Medulla oblongata (tissue), 1 donor: ENCODE measurements around the gene IPO13.

Source experiments
- DNase-seq: peaks from one replicate; pipeline ENCODE4 v3.0.0-alpha.2; 2015; ENCODE audit errors: extremely low spot score

IPO13 gene

GRCh38 chr1:43973981-43974442 lies 27.3 kb downstream of the IPO13 start:
- DNase-seq: no peak

DNA sequence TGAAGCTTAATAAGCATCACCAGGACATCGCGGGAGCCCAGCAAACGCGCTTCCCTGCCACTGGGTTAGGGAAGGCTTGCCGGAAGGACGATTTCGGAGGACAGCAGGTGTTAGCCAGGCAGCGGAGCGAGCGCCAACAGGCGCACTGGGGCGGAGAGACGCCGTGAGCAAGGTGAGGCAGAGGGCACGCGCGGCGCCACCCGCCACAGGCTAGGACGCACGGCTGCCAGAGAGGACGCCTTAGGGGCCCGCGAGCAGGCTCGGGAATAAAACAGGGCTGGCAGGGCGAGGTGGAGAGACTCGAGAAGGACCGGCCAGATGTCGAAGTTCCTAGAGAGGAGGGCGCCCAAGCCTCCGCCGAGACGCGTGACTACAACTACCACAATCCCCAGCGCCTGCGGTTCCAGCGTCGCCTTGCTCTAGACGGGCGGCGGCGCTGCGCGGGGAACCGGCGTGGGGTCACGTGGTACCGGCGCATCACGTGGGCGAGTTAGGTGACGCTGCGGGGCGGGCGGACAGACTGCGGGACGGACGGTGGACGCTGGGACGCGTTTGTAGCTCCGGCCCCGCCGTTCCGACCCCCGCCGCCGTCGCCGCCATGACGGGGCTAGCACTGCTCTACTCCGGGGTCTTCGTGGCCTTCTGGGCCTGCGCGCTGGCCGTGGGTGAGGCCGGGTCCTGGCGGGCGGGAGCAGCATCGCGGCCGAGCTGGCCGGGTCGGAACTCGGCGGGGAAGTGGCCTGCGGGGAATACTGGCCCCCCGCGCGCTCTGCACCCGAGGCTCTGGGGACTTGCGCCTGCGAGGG lies 27.9 kb downstream of the IPO13 start, which contains the start of gene ATP6V0B:
Gene ATP6V0B (plus strand): TSS at position 518 of the 806 bp plus-strand sequence. CDS start 81 bp downstream, at position 599.
- peak; percentile 97 for DNase-seq

DNA sequence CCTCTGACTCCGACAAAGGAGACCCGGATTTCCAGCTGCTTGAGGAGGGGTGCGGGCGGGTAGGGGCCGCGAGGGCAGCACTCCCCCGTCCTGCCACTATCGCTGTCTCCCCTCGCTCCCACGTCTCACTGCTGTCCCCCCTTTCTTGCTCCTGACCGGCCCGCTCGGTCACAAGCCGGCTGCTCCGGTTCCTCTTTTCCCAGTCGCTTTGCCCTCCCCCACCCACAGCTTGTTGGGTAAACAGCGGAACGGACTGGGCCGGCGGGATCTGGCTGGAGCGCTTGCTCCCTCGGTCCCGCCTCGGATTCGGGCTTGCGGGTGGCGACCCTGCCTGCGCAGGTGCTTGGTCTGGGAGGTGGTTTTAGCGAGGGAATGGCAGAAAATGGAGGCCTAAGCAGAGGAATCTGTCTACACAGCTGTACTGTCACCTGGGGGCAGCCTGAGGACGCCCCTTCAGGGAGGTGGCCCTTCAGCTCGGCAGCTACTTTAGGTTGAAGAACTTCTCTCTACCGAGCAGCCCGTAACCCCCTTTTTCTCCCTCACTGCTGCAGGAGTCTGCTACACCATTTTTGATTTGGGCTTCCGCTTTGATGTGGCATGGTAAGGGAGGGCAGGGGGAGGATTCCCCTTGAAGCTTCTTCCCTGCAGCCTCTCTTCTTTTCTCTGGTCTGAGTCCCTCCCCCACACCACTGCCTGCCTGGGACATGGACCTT lies 28.7 kb downstream of the IPO13 start:
- DNase-seq: peak; percentile 71

DNA sequence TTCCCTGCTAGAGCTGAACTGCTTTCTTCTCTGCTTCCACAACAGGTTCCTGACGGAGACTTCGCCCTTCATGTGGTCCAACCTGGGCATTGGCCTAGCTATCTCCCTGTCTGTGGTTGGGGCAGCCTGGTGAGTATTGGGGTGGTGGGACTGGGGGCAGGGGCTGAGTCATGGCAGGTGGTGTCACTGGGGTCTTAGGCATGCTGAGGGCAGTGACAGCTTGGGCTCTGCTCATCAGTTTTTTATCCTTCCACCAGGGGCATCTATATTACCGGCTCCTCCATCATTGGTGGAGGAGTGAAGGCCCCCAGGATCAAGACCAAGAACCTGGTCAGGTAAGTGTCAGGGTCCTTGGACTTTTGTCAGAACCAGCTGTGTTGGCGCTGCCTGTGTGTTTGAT lies 29.3 kb downstream of the IPO13 start:
- no peak for DNase-seq

- DNase-seq: no peak
Observed at GRCh38 chr1:43976890-43977289, 30.1 kb downstream of the IPO13 start.

DNA sequence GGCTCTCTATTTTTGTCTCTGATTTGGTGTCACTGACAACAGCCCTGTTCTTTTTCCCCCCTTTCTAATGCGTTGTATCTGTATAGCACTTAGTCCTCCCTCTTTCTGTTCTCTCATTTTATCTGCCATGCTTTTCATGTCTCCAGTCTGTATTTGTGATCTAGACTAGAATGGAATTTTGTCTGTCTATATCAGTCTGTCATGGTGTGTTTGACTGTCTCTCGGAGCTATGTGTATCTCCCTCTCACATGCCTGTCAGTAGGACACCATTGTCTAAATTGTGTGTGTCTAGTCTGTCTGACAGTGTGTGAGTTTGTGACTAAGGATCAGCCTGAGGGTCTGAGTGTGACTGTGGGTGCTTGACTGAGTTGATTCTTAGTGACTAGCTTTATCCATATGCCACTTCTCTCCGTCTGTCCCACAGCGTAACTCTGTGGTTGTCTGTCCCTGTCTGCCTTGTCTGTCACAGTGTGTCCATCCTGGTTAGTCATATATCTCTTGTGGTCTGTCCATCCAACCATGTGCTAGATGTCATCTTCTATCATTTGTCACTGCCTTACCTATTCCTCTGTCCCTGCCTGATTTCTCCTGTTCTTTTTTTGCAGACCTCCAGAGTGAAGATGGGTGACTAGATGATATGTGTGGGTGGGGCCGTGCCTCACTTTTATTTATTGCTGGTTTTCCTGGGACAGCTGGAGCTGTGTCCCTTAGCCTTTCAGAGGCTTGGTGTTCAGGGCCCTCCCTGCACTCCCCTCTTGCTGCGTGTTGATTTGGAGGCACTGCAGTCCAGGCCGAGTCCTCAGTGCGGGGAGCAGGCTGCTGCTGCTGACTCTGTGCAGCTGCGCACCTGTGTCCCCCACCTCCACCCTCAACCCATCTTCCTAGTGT lies 30.9 kb downstream of the IPO13 start:
- no peak for DNase-seq

- no peak for DNase-seq
Observed at GRCh38 chr1:43978264-43978550, 31.5 kb downstream of the IPO13 start.

DNA sequence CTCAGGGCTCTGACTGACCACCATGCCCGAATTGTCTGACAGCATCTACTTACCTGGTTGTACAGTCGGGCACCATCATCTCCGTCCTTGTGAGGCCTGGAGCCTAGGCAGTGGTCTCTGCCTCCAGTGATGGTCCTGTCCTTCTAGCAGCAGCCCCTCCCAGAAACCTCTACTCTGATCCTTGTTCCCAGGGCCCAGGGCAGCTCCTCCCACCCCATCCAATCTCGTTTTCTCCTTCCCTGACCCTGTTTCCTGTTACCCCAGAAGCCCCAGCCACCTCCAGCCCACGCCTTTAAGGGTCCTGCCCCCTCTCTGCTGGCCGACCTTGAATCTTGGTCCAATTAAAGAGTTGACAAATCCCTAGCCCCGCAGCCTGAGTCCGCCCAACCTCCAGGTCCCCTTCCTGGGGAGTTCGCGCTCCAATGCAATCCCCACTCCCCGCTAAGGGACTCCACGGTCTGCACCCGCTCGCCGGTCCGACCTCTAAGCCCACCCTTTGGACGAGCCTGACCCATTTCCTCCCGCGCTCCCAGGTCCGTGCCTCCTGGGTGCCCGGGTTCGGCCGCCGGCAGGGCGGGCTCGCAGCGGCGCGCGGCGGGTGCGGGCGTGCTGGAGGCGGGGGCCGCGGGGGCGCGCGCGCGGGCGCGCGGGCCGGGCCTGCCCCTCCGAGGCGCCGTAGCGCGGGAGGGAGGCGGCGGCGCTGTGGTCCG lies 32.0 kb downstream of the IPO13 start, which contains the start of gene B4GALT2:
Gene B4GALT2 (plus strand): TSS at position 660 of the 710 bp plus-strand sequence. CDS start 1,951 bp downstream, outside the sequence.
- DNase-seq: peak; percentile 42

DNA sequence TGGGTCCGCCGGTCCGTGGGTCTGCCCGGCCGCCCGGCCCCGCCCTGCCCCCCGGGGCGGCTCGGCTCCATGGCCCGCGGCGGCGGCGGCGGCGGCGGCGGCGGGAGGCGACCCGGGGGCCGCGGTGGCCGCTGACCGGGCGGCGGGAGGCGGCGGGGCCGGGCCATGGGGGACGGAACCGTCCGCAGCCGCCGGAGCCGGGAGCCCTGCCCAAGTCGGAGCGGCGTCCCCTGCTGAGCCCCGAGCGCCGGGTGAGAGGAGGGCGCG lies 32.4 kb downstream of the IPO13 start:
- no peak for DNase-seq

DNA sequence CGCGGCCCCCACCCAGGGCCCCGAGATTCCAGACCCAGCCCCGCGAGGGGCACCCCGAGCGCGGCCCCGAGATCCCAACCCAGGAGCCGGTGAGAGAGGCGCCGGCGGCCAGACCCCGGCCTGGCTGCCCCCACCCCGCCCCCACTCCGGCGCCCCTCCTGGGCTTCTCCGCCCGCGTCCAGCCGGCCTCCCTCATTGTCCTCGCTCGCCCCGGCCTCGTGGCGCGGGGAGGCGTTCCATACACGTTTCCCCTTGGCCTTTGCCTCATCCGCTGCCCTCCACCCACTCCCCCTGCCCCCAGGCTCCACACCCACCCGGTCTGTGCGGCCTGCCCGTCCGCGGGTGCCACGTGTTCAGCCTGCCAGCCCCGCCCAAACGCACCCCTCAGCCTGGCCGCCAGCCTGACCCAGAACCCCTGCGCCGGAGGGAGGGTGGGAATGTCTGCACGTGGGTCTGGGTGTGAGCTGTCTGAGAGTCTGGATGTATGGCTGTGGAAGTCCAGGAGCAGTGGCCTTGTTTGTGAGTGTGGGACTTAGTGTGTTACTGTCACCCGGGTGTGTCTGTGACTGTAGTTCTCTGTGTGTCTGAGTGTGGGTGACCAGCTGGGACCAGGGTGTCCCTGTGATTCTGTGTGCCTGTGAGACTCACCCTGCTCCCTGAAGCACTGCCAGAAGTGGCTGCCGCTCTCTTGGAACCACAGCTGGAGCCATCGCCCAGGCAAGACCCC lies 32.9 kb downstream of the IPO13 start:
- DNase-seq: peak; percentile 52

DNA sequence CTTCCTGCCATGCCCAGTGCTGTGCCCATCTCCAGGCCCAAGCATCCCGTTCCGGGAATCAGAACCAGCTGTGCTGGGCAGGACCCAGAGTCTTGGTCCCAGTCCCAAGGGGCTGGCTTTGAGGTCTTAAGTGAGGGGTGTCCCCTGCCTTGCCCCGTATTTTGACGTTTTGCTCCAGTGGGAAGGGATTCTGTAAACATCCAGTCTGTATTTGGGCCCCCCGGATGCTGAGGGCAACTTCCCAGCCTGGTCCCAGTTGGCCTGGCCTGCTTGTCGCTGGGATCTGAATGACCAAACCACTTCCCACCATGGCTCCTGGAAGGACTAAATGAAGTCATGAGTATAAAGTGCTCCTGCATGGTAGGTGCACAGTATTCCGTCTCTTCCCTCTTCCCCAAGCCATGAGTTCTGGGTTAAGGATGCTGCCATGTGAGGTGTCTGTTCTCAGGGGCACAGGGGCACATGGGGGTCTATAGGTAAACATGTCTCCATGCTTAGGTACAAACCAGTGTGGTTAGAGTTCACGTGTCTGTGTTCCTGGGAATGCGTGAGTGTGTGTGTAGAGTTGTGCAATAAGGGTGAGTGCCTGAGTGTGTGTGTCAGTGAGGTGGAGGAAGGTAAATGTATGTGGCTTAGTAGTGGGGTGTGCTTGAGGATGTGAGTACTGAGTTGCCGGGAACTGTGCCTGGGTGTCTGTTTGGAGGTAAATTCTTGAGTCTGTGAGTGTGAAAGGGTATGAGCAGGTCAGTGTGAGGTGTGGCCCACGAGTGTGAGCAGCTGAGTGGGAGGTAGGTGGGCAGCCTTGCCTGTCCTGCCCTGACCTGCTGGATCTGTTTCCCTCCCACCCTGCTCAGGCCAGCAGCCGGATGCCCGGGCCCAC lies 33.7 kb downstream of the IPO13 start:
- no peak for DNase-seq

DNA sequence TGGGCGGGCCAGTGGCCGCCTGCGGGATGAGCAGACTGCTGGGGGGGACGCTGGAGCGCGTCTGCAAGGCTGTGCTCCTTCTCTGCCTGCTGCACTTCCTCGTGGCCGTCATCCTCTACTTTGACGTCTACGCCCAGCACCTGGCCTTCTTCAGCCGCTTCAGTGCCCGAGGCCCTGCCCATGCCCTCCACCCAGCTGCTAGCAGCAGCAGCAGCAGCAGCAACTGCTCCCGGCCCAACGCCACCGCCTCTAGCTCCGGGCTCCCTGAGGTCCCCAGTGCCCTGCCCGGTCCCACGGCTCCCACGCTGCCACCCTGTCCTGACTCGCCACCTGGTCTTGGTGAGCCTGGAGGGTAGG lies 34.4 kb downstream of the IPO13 start:
- DNase-seq: no peak

DNA sequence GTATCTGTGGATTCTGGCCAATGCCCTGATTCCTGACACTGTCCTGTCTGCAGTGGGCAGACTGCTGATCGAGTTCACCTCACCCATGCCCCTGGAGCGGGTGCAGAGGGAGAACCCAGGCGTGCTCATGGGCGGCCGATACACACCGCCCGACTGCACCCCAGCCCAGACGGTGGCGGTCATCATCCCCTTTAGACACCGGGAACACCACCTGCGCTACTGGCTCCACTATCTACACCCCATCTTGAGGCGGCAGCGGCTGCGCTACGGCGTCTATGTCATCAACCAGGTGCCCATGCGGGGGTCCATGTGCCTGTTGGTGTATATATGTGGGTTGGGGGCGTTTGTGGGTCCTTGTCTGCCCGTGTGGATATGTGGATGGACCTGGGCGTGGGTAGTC lies 34.9 kb downstream of the IPO13 start:
- no peak for DNase-seq

- DNase-seq: no peak
Observed at GRCh38 chr1:43982241-43982640, 35.5 kb downstream of the IPO13 start.

- no peak for DNase-seq
Observed at GRCh38 chr1:43982808-43983207, 36.1 kb downstream of the IPO13 start.

DNA sequence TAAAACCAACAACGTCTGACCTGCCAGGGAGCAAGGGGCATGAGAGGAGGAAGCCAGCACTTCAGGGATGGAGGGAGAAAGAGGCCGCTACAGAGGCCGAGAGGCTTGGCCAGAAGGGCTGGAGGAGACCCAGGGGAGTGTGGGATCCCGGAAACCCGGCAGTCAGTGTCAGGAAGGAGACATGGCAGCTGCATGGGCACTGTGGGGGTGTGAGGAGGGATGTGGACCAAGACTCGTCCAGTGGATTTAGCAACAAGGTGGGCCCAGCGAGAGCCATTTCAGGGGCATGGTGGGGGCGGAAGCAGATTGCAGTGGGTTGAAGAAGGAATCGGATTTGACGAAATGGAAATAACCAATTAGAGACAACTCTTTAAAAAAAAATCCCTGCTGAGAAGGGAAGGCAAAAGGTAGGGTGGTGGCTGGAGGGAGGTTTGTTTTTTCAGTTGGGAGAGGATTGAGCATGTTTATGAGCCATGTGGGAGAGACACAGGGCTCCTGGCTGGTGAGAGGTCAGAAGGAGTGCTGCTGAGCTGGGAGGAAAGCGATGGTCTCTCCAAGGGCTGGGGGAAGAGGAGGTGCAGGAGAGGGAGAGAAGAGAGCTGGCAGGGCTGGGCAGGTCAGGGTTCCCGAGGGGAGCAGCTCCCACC lies 36.6 kb downstream of the IPO13 start:
- no peak for DNase-seq

DNA sequence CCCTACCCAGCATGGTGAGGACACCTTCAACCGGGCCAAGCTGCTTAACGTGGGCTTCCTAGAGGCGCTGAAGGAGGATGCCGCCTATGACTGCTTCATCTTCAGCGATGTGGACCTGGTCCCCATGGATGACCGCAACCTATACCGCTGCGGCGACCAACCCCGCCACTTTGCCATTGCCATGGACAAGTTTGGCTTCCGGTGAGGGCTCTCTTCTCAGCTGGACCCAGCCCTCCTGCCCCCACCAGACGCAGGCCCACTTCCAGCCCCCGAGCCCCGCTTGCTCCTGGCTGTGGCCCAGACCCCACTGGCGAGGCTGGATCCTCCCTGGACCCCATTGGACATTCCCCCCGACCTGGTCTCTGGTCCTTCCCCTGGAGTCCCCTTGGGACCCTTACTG lies 38.1 kb downstream of the IPO13 start:
- no peak for DNase-seq

DNA sequence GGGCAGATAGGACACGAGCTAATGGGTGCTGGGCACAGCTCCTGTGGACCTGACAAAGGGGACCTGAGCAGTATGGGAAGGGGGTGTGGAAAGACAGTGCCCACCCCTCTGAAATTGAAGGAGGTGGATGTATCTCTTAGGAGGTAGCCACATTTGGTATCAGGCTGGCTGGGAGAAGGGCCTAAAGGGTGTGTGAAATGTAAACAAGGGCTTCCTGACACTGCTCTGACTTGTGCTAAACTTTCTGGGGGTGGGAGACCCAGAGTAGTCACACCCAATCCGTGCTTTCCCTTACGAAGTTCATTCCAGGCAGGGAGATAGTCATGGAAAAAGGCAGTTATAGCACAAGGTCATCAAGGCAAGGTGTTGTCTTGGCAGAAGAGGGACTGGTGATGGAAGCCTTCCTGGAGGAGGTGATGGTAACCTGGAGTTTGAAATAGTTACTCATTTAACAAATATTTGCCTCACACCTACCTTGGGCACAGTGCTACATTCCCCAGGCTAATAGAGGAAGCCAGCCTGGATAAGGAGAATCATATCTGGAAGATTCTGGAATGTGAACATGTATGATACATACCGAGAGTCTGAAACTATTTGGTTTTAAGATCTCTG lies 39.3 kb downstream of the IPO13 start:
- DNase-seq: no peak

GRCh38 chr1:43986712-43987111 lies 40.0 kb downstream of the IPO13 start:
- DNase-seq: no peak
